Gastroesophageal sphincter (tissue), 3 donors: ENCODE results near the gene COL1A1.

Experiments used
- EP300 ChIP-seq: sonication (generic); formaldehyde crosslinking; IDR thresholded peaks from one replicate; pipeline ENCODE4 v1.6.1; 2017; ENCODE audit warnings: antibody characterized with exemption, mild to moderate bottlenecking
- POLR2A ChIP-seq, 2 donors: fragments of 450-650 bp; IDR thresholded peaks; one replicate each; pipeline ENCODE4 v1.6.1; 2017; ENCODE audit warnings: antibody characterized with exemption in 2 of 2, mild to moderate bottlenecking in 2 of 2, moderate library complexity in 1 of 2
- POLR2AphosphoS5 ChIP-seq: sonication (generic); formaldehyde crosslinking; IDR thresholded peaks from one replicate; pipeline ENCODE4 v1.6.1; 2017; ENCODE audit warnings: antibody characterized with exemption
- TF ChIP-seq, protein P1 (sequence below), 4 experiments: fragments of 200-600 bp in 2 of 4; fragments of 450-650 bp in 2 of 4; sonication (generic) in 1 of 4; IDR thresholded peaks; one replicate each; pipeline ENCODE4 v1.5.1; 2017 to 2019; ENCODE audit warnings: antibody characterized with exemption in 4 of 4, mild to moderate bottlenecking in 2 of 4, moderate library complexity in 2 of 4

GRCh38 chr17:50146927-50147665 lies 54.3 kb downstream of the COL1A1 start:
- TF ChIP-seq, protein P1, sequence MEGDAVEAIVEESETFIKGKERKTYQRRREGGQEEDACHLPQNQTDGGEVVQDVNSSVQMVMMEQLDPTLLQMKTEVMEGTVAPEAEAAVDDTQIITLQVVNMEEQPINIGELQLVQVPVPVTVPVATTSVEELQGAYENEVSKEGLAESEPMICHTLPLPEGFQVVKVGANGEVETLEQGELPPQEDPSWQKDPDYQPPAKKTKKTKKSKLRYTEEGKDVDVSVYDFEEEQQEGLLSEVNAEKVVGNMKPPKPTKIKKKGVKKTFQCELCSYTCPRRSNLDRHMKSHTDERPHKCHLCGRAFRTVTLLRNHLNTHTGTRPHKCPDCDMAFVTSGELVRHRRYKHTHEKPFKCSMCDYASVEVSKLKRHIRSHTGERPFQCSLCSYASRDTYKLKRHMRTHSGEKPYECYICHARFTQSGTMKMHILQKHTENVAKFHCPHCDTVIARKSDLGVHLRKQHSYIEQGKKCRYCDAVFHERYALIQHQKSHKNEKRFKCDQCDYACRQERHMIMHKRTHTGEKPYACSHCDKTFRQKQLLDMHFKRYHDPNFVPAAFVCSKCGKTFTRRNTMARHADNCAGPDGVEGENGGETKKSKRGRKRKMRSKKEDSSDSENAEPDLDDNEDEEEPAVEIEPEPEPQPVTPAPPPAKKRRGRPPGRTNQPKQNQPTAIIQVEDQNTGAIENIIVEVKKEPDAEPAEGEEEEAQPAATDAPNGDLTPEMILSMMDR (IDR thresholded peaks at IDR 0.05), result no peak
- TF ChIP-seq POLR2AphosphoS5 (no peak), POLR2A (IDR thresholded peaks at IDR 0.05) (no peak), EP300 (no peak)
